ENCODE data around the gene QKI. TPM values are rescaled to one million over a fixed set of nuclear protein-coding genes. Genes with fewer than 3 reads are reported as not detected.

QKI gene
- total and polyA plus RNA-seq, 3 donors from 2014 or later: 148 to 366 (median 315) TPM

DNA sequence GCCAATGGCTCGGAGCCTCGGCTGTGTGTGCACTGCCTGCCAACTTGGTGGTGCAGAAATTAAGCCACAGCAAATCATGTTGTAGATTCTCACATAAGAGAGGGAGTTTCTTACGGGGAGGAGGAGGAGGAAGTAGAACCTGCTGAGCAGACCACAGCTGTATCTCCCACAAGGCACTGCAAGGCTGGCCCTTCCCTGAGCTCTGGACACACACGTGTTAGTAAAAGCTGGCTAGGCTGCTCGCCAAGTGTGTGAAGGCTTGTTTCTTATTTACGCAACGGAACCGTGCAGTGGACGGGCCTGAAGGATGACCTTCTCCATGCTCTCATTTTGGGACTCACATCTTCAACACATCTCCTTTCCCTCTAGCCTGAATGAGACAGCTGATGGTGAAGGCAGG lies 15.7 kb upstream of the QKI start:
- no peak overlapping the region for H3K4me3 ChIP-seq
- intact Hi-C loops (cut with DNase I; ENCODE audit: low total_unique reads): no loop called here
- no peaks in the 10 kb centered on the region for H3K36me3 ChIP-seq (ENCODE audit: low read depth, missing control alignments)
- H3K4me1 ChIP-seq: peaks cover 31% of the 10 kb centered on the region
- TF ChIP-seq, protein P1, sequence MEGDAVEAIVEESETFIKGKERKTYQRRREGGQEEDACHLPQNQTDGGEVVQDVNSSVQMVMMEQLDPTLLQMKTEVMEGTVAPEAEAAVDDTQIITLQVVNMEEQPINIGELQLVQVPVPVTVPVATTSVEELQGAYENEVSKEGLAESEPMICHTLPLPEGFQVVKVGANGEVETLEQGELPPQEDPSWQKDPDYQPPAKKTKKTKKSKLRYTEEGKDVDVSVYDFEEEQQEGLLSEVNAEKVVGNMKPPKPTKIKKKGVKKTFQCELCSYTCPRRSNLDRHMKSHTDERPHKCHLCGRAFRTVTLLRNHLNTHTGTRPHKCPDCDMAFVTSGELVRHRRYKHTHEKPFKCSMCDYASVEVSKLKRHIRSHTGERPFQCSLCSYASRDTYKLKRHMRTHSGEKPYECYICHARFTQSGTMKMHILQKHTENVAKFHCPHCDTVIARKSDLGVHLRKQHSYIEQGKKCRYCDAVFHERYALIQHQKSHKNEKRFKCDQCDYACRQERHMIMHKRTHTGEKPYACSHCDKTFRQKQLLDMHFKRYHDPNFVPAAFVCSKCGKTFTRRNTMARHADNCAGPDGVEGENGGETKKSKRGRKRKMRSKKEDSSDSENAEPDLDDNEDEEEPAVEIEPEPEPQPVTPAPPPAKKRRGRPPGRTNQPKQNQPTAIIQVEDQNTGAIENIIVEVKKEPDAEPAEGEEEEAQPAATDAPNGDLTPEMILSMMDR (IDR thresholded peaks at IDR 0.05): no peak
- TF ChIP-seq POLR2A (IDR thresholded peaks at IDR 0.05): no peak
- 67 to 84% methylated on average over 4 to 9 of the region's 9 CpGs for WGBS, 2 donors
- peak overlapping the region; percentile 46 to 60 for H3K27ac ChIP-seq
- no peaks in the 10 kb centered on the region for H3K9me3 ChIP-seq
- peak; percentile 35 for DNase-seq
- H3K27me3 ChIP-seq: no peaks in the 10 kb centered on the region

GRCh38 chr6:163400509-163400908 lies 14.0 kb upstream of the QKI start:
- H3K36me3 ChIP-seq (ENCODE audit: low read depth, missing control alignments): no peaks in the 10 kb centered on the region
- WGBS, 2 donors: 88 to 93% methylated on average over 2 of the region's 2 CpGs
- H3K9me3 ChIP-seq: no peaks in the 10 kb centered on the region
- TF ChIP-seq POLR2A (IDR thresholded peaks at IDR 0.05): no peak
- TF ChIP-seq, protein P1 (IDR thresholded peaks at IDR 0.05): no peak
- peaks cover 39% of the 10 kb centered on the region for H3K4me1 ChIP-seq
- no peak overlapping the region for H3K4me3 ChIP-seq
- no peaks in the 10 kb centered on the region for H3K27me3 ChIP-seq
- intact Hi-C loops (cut with DNase I; ENCODE audit: low total_unique reads): no loop called here
- DNase-seq: no peak
- no peak overlapping the region for H3K27ac ChIP-seq

- H3K27ac ChIP-seq: no peak overlapping the region
- no peak overlapping the region for H3K4me3 ChIP-seq
- TF ChIP-seq, protein P1 (IDR thresholded peaks at IDR 0.05): no peak
- TF ChIP-seq POLR2A (IDR thresholded peaks at IDR 0.05): no peak
- H3K36me3 ChIP-seq (ENCODE audit: low read depth, missing control alignments): no peaks in the 10 kb centered on the region
- DNase-seq: no peak
- H3K27me3 ChIP-seq: no peaks in the 10 kb centered on the region
- WGBS, 2 donors: 84 to 85% methylated on average over 14 of the region's 14 CpGs
- H3K4me1 ChIP-seq: peaks cover 40% of the 10 kb centered on the region
- H3K9me3 ChIP-seq: no peaks in the 10 kb centered on the region
- intact Hi-C loops (cut with DNase I; ENCODE audit: low total_unique reads): no loop called here
Observed at GRCh38 chr6:163401039-163401885, 13.3 kb upstream of the QKI start.

DNA sequence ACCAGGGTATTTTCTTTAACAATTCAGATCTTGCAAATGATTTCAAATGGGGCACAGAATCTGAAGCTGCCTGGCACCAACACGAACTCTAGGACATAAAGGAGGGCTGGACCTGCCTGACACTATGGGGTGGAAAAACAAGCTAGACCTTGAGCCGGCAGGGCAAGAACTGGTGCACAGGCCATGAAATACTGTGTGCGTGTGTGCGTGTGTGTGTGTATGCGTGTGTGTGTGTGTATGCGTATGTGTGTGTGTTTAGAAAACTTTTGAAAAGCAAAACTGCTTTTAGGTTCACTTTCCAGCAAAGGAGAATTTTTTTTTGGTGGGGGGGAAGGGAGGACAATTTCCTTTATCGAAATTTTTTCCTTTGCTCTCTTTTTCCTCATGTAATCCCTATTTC lies 11.9 kb upstream of the QKI start:
- H3K36me3 ChIP-seq (ENCODE audit: low read depth, missing control alignments): no peaks in the 10 kb centered on the region
- no peak overlapping the region for H3K4me3 ChIP-seq
- DNase-seq: no peak
- H3K4me1 ChIP-seq: peaks cover 32% of the 10 kb centered on the region
- H3K9me3 ChIP-seq: no peaks in the 10 kb centered on the region
- intact Hi-C loops (cut with DNase I; ENCODE audit: low total_unique reads): no loop called here
- TF ChIP-seq, protein P1 (IDR thresholded peaks at IDR 0.05): no peak
- no peak for TF ChIP-seq POLR2A (IDR thresholded peaks at IDR 0.05)
- no peaks in the 10 kb centered on the region for H3K27me3 ChIP-seq
- H3K27ac ChIP-seq: no peak overlapping the region
- 89% methylated on average over 7 of the region's 7 CpGs for WGBS, 2 donors
